Activated CD4-positive, alpha-beta T cell treated with anti-CD3 and anti-CD28 coated beads, Interleukin-10, Interleukin-2, amounts not matched to agents 100 ng/mL and 50 ng/mL, durations not matched to agents 16 hours and 8 hours (primary cell): Measurements from ENCODE around the gene OSBPL1A.

Source experiments
- DNase-seq: peaks from one replicate; pipeline ENCODE4 v3.0.0-alpha.2; 2020

The OSBPL1A gene

GRCh38 chr18:24265502-24266064 lies 132.0 kb downstream of the OSBPL1A start:
- DNase-seq: no peak

- no peak for DNase-seq
Observed at GRCh38 chr18:24263050-24263449, 134.6 kb downstream of the OSBPL1A start.

- no peak for DNase-seq
Observed at GRCh38 chr18:24262087-24262486, 135.5 kb downstream of the OSBPL1A start.

GRCh38 chr18:24259869-24260641 lies 137.6 kb downstream of the OSBPL1A start:
- no peak for DNase-seq

- no peak for DNase-seq
Observed at GRCh38 chr18:24254071-24254470, 143.6 kb downstream of the OSBPL1A start.

- no peak for DNase-seq
Observed at GRCh38 chr18:24249716-24250115, 147.9 kb downstream of the OSBPL1A start.

GRCh38 chr18:24248359-24248758 lies 149.3 kb downstream of the OSBPL1A start:
- DNase-seq: no peak

GRCh38 chr18:24246143-24246542 lies 151.5 kb downstream of the OSBPL1A start:
- peak; percentile 80 for DNase-seq

GRCh38 chr18:24244698-24245097 lies 152.9 kb downstream of the OSBPL1A start:
- DNase-seq: no peak

GRCh38 chr18:24243677-24244076 lies 153.9 kb downstream of the OSBPL1A start:
- no peak for DNase-seq

GRCh38 chr18:24239341-24239740 lies 158.3 kb downstream of the OSBPL1A start:
- DNase-seq: no peak

GRCh38 chr18:24238387-24238786 lies 159.2 kb downstream of the OSBPL1A start:
- no peak for DNase-seq

- DNase-seq: no peak
Observed at GRCh38 chr18:24234850-24235418, 162.7 kb downstream of the OSBPL1A start.

GRCh38 chr18:24234330-24234729 lies 163.3 kb downstream of the OSBPL1A start:
- no peak for DNase-seq

- DNase-seq: no peak
Observed at GRCh38 chr18:24232800-24233199, 164.8 kb downstream of the OSBPL1A start.

- no peak for DNase-seq
Observed at GRCh38 chr18:24231773-24232735, 165.6 kb downstream of the OSBPL1A start.

GRCh38 chr18:24230766-24231165 lies 166.9 kb downstream of the OSBPL1A start:
- no peak for DNase-seq

- no peak for DNase-seq
Observed at GRCh38 chr18:24228667-24229041, 169.0 kb downstream of the OSBPL1A start.

GRCh38 chr18:24227977-24228666 lies 169.5 kb downstream of the OSBPL1A start:
- no peak for DNase-seq

- no peak for DNase-seq
Observed at GRCh38 chr18:24220318-24220688, 177.3 kb downstream of the OSBPL1A start.

GRCh38 chr18:24219561-24220317 lies 177.9 kb downstream of the OSBPL1A start:
- no peak for DNase-seq

- DNase-seq: no peak
Observed at GRCh38 chr18:24214913-24215312, 182.7 kb downstream of the OSBPL1A start.
